Measurements from ENCODE around the gene PANK2.
A peak's percentile ranks its signal among the peaks of the same experiment; 100 is the strongest.
"Not testable (repeated sequence)": the region's sequence is repeated elsewhere in the genome, so short reads cannot be mapped to it uniquely, and the experiment has no call there.

The PANK2 gene

GRCh38 chr20:3871550-3872265 is 17.5 kb upstream of the PANK2 start:
- no peak for DNase-seq

- DNase-seq, result no peak
These were observed 15.7 kb upstream of the PANK2 start for GRCh38 chr20:3873507-3873906.

DNA sequence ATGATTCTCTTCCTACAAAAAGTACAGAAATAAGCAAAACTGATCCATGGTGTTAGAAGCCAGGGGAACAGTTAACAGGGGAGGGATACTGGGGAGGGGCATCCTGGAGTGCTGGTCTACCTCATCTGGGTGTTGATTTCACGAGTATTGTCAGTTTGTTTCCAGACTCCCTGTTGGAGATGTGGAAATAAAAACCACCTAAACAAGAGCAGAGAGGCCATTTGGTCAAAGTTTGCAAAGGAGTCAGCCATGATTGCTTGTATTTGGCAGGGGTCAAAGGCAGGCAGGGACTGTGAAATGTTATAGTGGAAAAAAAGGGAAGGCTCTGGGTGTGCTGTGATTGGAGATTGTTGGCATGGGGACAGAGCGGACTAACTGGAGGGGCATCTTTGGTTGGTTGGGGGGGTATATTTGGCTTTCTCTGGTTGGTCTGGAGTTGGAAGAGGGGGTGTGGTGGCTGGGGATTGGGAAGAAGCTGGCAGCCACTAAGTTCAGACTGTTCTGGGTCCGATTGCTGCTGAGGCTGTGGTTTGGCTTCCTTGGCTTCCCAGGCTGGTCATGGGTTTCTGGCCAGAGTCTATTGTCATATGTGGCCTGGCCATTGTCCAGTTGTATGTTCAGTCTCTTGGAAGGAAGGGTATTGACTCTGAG is 14.9 kb upstream of the PANK2 start:
- no peak for DNase-seq

- no peak for DNase-seq
These were observed 13.7 kb upstream of the PANK2 start for GRCh38 chr20:3875378-3875974.

- no peak for DNase-seq
These were observed 13.2 kb upstream of the PANK2 start for GRCh38 chr20:3876000-3876399.

DNA sequence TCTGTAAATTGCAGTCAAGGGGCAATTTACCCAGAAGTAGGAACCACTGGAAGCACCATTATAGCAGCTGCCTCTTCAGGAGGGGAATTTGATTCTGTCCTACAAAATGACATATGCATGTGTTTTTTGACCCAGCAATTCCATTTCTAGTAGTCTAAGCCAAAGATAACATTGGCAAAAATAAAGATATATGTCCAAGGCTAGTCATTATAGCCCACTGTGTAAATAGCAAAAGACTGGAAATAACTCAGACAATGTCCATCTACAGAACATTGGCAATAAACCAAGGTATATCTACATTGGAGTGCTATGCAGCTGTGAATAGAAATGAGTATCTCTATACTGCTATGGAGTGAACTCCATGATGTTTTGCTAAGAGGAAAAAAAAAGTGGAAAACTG is 12.5 kb upstream of the PANK2 start:
- no peak for DNase-seq

GRCh38 chr20:3878921-3879274 is 10.3 kb upstream of the PANK2 start:
- DNase-seq, result not testable (repeated sequence)

DNA sequence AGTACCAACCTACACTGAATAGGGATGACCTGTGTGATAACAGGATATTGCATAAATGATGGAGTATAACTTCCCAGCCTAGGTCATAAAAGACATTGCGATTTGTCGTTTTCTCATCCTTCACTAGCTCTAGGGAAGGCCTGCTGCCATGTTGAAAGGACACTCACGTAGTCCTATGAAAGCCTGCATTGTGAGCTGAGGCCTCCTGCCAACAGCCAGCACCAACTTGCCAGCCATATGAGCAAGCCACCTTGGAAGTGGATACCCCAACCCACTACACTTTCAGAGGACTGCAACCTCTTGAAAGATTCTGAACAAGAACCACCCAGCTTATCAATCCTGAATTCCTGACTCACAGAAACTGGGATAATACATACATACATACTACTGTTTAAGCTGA is 3.5 kb upstream of the PANK2 start:
- no peak for DNase-seq

GRCh38 chr20:3887876-3888620 is 1.1 kb upstream of the PANK2 start:
- no peak for DNase-seq

DNA sequence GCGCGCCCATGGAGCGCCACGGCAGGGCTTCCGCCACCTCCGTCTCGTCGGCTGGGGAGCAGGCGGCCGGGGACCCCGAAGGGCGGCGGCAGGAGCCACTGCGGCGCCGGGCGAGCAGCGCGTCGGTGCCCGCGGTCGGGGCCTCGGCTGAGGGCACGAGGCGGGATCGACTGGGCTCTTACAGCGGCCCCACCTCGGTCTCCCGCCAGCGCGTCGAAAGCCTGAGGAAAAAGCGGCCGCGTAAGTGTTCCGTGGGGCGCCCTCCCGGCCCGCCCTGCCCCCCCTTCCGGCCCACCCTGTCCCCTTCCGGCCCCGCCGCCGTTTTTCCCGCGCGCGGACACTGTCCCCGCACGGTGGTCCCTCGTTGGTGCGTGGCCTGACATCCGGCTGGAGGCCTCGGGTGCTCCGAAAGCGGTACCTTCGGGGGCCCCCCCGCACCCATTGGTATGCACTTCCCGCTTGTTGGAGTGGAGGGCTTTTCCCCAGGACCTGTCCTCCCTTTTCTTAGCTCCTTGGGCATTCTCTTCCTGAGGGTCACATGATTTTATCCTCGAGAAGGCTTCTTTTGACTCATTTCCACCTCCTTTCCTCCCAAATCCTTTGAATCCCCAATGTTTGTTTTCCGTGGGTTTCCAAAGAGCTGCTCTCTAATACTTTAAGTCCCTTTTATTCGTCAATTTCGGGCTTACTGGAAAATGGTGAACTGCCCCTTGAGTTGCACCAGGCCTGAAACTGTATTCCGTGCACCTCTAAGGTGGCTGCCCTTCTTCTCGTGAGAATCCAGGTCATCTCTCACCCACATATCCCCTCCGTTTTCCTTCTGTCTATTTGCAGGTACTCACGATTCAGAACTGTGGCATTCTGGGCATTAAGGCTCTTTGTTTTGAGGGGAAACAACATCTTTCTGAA is 556 bp downstream of the PANK2 start:
- no peak for DNase-seq

DNA sequence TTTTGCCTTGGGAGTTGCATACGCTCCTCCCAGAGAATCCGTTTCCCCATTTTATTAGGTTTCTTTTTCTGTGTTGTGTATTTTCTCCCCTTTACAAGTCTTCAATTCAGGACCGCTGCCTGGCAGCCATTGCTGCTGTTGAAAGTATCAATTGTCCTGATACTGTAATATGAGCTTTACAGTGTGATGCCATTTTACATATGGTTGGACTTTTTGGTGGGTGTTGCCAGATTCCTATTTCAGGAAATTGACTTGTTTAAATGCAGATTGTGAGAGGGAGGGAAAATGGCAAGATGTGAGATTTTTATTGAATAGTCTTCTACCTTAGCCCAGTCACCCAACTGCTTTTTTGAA is 1.2 kb downstream of the PANK2 start:
- DNase-seq, result no peak

DNA sequence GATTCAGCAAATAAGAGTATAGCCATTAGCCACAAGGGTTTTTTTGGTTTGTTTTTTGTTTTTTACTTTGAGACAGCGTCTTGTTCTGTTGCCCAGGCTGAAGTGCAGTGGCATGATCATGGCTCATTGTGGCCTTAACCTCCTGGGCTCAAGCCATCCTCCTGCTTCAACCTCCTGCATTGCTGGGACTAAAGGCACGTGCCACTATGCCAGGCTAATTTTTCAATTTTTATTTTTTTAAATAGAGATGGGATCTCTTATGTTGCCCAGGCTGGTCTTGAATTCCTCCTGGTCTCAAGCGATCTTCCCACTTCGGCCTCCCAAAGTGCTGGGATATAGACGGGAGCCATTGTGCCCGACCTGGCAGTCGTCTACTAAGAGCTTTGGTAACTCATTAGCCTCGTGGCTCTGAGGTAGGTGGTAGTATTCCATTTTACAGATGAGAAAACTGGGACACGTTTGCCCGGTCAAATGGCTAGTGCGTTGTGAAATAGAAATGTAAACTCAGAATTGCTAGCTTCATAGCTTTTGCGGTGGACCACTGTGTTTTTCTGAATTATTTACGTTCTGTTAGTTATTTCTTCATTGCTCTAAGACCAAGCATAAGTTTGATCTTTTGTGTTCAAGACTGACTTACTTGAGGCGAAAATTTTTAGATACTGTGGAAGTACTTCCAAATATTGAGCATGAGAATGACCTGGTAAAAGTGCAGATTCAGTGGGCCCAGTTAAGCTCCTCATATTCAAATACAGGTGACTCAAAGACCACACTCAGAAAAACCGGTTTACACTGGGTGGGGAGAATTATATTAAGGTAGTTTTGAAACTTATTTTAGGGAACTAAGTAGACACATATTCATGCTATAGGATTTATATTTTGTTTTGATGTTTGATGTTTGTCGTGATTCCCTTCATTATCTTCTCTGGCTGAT is 2.1 kb downstream of the PANK2 start:
- no peak for DNase-seq

DNA sequence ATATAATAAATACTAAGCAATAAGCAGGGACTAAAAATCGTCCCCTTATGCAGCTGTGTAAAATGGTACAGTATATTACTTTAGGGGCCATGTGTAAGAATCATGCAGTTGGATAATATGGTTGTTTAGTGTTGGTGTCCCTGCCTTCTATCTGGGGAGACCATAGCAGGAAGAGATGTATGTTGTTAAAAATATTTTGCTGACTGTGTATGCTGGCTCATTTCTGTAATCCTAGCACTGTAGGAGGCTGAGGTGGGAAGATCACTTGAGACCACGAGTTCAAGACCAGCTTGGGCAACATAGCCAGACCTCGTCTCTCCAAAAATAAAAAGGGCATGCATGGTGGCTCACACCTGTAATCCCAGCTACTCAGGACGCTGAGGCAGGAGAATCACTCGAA is 5.6 kb downstream of the PANK2 start:
- no peak for DNase-seq

GRCh38 chr20:3896302-3896701 is 7.1 kb downstream of the PANK2 start:
- no peak for DNase-seq

DNA sequence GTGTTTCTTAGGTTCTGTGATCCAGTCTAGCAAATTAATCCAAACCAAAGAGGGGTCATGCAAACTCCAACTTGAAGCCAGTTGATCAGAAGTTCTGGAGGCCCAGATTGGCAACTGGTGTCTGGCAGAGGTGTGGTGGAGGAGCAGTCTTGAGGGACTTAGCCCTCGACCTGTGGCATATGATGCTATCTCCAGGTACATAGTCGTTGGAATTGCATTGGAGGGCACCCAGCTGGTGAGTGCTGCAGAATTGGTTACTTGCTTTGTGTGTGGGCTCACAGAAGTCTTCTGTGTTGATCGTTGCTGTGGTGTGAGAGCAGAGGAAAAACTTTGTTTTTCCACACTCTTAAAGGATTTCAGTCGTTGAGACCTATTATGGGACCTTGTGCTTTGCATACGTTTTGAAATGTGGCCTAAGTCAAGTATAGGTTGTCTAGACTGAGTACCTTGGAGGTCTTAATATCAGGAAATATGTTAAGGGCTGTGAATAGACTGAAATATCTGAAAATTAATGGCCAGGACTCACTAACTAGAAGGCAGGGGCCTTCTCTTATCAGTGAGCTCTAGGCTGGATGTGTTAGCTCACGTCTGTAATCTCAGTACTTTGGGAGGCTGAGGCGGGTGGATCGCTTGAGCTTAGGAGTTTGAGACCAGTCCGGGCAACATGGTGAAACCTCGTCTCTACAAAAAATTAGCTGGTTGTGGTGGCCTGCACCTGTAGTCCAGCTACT is 7.8 kb downstream of the PANK2 start:
- no peak for DNase-seq

- DNase-seq, result not testable (repeated sequence)
These were observed 9.0 kb downstream of the PANK2 start for GRCh38 chr20:3898181-3898580.

DNA sequence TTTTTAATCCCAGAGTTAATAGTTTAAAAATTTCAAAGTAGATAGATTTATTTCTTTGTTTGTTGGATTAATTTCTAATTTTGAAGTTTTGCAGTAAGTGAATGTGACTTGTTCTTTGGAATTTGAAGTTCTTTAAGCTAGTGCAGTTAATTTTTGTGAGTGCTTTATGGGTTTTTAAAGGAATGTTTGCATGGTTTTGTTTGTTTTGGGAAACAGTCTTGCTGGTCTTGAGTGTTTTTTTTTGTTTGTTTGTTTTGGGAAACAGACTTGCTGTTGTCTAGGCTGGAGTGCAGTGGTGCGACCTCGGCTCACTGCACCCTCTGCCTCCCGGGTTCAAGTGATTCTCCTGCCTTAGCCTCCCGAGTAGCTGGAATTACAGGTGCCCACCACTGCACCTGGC is 9.5 kb downstream of the PANK2 start:
- DNase-seq, result no peak

DNA sequence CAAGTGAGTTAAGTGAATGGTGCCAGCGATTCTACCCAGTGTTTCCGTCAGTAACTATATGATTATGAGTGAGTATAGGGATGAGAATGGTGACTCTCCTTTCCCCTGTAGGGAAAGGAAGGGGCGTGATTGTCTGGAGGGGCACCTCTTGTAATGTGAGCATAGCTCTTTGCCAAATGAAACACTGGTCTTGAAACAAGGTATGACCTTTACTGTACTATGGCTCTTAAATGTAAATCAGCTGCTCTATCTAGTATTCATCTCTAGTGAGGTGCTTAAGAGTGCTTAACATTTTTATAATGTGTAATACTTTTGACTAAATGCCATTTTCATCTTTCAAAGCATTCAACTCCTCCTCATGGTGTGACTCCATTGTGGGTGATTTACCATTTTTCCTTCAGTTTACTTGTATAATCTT is 11.0 kb downstream of the PANK2 start:
- DNase-seq, result peak; percentile 81

GRCh38 chr20:3901028-3901705 is 12.0 kb downstream of the PANK2 start:
- DNase-seq, result no peak

GRCh38 chr20:3901706-3902440 is 12.7 kb downstream of the PANK2 start:
- DNase-seq, result no peak
